Germinal center (tissue), 1 donor: ENCODE data around the gene POP5.
A peak's percentile ranks its signal among the peaks of the same experiment; 100 is the strongest.

Experiments
- DNase-seq: peaks from one replicate; pipeline ENCODE4 v3.0.0; 2012; ENCODE audit warnings: mixed read lengths, low spot score

POP5 gene

DNA sequence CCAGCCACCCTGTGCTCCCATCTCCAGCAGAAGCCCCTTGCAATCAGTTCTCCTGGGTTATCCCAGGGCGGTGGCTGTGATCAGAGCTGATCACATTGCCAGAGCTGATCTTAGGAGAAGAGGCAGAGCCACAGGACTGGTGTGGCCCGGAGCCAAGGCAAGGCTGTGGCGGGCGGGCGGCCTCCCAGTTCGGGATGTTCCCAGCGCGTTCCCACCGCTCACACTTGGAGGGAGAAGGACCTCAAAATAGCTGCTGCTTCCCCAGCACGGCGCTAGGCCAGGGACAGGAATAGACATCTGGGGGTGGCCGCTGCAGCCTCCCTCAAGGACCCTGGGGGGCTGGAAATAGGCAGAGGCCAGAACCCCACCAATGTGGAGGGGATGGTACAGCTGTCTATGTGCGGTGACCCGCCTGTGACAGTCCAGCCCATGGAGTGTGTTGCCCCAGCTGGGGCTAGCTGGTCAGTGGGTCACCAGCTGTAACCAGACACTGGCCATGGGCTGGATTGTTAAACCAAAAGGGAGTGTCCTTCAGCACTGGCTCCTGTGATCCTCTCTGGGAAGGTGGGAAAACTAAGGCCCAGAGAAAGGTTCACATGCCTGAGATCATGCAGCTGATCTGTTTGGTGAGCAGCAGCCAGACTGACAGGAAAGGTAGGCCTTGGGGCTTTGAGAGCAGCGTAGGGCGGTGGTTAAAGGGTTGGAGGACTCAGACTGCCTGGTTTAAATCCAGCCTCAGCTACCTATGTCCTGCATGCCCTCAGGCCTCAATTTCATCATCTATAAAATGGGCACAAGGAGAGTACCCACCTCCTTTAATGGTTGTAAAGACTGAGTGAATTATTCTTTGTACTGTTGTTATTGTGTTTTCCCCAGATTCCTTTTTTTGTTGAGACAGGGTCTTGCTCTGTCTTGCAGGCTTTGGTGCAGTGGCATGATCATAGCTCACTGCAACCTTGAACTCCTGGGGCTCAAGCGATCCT lies 8.0 kb upstream of the POP5 start:
- DNase-seq: no peak

DNA sequence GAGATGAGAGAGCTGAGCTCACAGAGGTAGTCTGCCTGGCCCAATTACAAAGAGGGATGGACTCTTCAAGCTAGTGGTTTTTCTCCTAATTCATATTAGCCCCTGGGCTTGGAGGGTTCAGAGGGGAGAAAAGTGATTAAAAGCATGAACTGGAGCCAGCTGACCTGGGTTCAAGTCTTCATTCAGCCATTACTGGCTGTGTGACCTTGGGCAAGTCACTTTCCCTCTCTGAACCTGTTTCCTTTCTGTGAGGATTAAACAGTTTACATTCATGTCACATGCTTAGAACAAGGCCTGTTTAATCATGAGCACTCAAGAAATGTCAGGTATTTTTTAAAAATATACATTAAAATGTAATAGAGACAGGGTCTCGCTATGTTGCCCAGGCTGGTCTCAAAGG lies 7.2 kb upstream of the POP5 start:
- DNase-seq: no peak

DNA sequence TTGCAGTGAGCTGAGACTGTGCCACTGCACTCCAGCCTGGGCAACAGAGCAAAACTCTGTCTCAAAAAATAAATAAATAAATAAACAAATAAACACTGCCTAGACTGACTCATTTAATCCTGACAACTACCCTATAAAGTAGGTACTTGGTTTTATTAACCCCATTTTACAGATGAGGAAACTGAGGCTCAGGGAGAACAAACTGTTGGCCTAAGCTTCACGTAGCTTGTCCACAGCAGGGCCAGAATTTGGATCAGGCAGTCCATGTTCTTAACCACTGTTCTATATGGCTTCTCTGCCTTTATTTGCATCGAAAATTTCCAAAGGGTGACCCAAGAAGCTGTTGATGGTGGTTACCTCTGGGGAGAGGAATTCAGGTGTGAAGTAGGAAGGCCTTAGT lies 5.7 kb upstream of the POP5 start:
- no peak for DNase-seq

DNA sequence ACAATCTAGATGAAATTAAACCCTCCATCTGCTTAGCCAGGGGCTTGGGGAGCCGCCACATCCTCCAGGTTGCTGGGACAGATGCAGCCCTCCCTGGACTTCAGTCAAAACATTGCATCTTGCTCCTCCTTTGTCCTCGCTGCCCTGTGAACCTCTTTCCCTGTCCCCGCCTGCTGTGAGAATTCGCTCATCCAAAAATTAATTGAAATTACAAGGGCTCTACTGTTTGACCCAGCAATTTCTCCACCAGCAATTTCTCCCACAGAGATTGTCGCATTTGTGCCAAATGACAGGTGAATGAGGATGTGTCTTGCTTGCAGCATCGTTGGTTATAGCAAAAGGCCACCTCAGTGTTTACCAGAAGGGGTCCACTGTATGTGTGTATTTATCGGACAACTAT lies 5.0 kb upstream of the POP5 start:
- no peak for DNase-seq

DNA sequence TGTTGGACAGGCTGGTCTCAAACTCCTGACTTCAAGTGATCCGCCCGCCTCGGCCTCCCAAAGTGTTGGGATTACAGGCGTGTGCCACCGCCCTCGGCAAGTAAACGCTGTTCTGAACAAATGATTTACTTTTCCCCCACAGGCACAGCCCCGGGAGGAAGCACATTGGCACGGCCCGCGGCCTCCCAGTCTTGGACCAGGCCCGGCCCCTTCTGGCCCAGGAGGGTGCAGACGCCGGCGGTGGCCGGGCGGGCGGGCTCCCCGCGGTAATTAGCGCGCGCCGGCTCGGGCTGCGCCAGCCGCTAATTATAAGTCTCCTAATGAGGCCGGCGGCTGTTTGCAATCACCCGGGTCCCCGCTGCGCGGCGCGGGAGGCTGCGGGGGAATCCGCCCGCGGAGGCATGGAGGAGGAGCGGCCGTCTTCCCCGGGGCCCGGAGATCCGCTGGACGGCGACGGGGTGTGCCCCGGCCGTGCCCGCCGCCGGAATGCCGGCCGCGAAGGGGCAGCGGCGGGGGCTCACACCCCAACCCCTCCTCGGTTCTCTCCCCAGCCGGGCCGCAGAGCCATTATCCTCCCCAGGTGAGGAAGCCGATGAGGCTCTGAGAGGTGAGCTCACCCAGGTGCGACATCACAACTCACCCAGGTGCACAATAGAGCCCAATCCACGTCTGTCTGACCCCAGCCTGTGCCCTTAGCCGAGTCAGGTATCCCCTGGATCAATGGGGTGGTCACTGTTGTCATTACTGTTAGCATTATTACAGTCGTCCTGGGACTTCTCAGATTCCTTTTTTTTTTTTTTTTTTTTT lies 3.3 kb upstream of the POP5 start:
- peak; percentile 55 for DNase-seq

- peak; percentile 81 for DNase-seq
These were observed 2.4 kb upstream of the POP5 start for GRCh38 chr12:120583478-120584030.

DNA sequence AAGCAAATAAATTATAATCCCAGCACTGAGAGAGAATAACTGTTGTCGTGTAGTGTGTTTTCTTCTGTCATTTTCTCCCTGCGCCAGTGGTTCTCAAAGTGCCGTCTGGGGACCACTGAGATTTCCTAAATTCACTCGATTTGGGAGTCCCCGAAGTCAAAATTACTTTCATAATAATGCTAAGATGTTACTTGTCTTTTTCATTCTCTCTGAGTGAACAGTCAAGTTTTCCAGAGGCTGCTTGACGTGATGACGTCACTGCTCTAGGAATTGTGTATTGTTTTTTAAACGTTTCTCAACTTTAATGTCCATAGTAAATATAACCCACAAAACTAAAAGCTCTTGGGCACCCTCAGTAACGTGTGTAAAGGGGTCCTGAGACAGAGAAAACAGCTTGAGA lies 796 bp upstream of the POP5 start:
- no peak for DNase-seq

- no peak for DNase-seq
These were observed 2.0 kb downstream of the POP5 start for GRCh38 chr12:120579179-120579578.

DNA sequence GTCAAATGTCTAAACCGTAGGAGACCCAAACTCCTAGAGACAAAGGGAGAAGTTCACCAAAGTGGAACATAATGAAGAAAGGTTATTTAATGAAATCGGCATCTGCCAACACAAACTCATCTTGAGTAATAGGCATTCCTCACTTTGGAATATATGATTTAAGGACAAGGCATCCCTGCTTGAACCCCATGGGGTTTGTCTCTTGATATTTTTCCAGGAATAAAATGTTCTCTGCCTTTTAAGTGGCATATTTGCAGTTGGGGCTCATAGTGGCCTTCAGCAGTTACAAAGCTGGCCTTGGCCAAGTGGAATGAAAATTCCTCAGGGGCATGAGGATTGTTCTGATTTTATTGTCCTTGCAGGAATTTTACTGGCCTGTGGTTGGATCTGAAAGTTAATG lies 7.1 kb downstream of the POP5 start:
- no peak for DNase-seq

DNA sequence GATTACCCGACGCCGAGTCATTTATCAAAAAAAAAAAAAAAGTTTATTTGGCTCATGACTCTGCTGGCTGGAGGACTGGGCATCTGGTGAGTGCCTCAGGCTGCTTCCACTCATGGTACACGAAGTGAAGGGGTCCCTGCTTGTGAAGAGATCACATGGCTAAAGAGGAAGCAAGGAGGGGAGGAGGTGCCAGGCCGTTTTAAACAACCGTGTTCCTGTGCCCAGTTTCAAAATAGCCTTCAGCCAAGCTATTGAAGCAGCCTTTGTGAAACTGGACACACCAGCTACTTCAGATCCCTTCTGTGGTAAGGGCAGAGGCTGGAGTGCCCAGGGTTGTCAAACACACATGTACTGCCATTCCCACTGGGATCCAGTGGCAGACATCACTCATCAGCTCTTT lies 7.6 kb downstream of the POP5 start:
- DNase-seq: no peak

GRCh38 chr12:120571299-120571698 lies 9.9 kb downstream of the POP5 start:
- no peak for DNase-seq

DNA sequence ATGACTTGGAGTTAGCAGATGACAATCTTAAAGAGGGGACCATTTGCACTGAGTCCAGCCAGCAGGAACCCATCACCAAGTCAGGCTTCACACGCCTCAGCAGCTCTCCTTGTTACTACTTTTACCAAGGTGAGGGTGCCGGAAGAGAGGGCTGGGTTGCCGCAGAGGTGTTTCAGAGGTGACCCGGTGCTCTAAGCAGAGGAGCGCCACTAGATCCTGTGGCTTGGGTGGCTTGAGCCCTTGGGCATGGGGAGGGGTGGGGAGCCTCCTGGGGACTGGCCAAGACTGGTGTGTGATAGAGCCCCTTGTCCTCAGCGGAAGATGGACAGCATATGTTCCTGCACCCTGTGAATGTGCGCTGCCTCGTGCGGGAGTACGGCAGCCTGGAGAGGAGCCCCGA lies 17.7 kb downstream of the POP5 start:
- no peak for DNase-seq

DNA sequence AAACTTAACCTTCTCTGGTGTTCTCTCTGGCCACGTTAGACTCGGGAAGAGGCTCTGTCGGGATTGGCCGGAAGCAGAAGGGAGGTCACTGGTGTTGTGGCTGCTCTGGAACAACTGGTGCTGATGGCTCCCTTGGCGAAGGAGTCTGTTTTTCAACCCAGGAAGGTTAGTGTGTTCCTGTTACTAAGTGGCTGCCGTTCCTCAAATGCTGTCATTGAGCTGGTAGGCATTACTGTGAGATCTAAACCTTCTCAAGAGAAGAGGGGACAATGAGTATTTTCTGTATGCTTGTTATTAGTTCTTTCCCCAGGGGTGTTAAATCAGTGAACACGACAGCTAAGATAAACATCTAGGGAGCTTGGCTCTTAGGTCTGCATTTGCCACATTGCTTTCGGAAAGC lies 18.3 kb downstream of the POP5 start:
- DNase-seq: no peak

DNA sequence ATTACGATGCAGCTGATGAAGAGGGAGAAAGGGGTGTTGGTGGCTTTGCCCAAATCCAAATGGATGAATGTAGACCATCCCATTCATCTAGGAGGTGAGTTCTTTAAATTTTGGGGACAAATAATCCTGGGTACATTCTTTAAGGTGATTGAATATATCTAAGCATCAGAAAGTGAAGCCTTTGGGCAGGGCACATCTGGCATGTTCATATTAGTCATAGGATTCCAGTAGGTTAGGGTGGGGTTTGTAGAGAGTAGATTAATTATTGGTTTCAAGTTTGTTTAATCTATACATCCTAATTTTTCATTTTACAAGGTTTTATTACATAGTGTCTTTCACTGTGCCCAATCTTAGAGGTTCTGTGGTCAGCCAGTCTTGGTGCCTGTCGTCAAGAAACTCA lies 23.6 kb downstream of the POP5 start:
- DNase-seq: no peak

DNA sequence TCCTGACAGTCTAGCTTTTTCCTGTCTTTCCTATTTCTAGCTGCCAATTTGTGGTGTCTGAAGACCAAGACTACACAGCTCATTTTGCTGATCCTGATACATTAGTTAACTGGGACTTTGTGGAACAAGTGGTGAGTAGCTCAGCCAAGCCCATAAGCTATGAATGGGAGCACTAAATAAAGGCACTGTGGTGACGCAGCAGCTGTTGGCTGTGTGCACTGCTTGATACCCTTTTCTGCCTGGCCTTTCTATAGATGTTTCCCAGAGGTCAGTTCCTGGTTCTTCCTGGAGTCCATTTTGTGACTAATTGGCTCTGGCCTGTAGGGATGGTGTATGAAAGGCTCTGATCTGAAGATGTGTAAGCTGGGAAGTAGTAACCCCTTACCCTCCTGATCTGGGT lies 26.5 kb downstream of the POP5 start:
- DNase-seq: no peak

GRCh38 chr12:120546050-120546386 lies 35.2 kb downstream of the POP5 start:
- no peak for DNase-seq

- DNase-seq: no peak
These were observed 36.5 kb downstream of the POP5 start for GRCh38 chr12:120544691-120545090.

DNA sequence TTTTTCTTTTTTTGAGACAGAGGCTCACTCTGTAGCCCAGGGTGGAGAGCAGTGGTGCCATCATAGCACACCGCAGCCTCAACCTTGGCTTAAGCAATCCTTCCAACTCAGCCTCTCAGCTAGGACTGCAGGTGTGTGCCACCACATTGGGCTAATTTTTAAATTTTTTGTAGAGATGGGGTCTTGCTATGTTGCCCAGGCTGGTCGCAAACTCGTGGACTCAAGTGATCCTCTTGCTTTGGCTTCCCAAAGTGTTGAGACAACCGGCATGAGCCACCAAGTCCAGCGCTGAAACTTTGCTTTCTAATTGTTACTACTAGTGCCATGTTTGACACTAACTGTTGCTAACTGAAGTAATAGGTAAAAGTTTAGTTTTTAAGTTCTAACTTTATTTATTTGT lies 39.0 kb downstream of the POP5 start:
- DNase-seq: no peak

DNA sequence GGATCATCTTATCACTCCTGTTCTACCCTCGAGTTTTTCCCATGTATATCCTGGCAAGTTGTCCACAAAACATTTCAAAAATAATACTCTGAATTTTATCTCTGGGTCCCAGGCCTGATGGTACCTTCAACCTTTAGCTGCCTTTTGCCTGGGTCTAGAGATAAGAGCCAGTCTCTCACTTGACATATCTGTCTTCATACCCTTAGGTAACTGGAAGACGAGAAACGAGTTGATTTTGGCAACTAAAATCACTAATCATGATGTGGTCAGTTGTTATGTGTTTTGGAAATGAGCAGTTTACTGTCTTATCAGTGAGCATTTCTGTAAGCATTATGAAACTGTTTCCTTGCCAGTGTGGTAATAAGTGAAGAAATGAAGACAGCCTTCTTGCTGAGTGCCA lies 40.8 kb downstream of the POP5 start:
- no peak for DNase-seq

DNA sequence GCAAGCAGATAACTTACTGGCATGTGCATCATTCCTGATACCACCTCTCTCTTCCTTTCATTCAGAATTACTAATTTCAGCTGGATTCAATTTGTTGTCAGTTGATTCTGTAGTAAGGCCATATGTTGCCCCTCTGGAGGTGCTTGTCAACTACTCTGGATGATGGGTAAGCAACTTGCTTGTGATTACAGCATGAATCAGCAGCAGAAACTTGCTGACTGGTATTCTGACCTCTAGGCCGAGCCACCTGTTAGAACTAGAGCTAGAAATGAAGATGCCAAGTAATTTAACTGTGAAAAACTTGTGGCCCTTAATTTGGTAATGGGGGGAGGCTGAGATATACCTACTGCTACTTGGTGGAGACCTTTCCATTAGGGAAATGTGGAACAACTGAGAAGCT lies 41.9 kb downstream of the POP5 start:
- DNase-seq: no peak

- DNase-seq: peak; percentile 22
These were observed 42.7 kb downstream of the POP5 start for GRCh38 chr12:120538281-120539156.

- no peak for DNase-seq
These were observed 43.4 kb downstream of the POP5 start for GRCh38 chr12:120537856-120538220.
